ENCODE data around the gene NXN.
"Not testable (repeated sequence)": the region's sequence is repeated elsewhere in the genome, so short reads cannot be mapped to it uniquely, and the experiment has no call there.

The NXN gene

DNA sequence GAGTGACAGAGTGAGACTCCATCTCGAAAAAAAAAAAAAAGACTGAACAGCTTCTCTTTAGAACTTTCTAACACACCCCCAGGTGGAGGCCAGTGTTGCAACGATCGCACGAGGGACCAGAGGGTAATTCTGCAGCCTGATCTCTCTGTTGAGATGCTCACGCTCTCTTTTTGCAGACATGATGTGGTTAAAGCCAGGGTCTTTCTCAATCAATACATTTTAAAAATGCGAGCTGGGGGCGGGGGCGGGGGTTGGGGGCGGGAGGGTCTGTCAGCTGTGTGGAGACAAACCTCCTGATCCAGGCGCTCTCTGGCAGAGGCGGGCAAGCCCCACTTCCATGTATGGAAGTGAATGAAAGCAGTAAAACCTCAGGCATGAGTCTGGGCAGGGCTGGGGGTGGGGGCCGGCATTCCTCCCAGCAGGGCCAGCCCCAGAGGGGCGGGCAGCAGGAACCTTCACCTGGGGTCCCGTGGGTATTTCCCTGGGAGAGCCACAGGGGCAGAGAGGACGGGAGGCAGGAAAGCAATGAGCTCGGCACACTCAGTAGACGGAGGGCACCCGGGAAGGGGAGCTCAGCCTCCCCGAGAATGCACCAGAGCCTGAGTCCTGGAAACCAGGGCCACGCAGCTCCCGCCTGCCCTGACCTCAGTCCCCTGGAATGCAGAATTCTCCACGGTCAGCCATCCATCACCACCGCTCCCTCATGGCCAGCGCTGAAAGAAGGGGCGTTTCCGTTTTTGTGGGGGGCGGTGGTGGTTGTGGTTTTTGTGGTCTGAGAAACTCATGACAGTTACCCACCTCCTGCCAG, 28.0 kb downstream of the NXN start:
- DNase-seq = peak; percentile 81

DNA sequence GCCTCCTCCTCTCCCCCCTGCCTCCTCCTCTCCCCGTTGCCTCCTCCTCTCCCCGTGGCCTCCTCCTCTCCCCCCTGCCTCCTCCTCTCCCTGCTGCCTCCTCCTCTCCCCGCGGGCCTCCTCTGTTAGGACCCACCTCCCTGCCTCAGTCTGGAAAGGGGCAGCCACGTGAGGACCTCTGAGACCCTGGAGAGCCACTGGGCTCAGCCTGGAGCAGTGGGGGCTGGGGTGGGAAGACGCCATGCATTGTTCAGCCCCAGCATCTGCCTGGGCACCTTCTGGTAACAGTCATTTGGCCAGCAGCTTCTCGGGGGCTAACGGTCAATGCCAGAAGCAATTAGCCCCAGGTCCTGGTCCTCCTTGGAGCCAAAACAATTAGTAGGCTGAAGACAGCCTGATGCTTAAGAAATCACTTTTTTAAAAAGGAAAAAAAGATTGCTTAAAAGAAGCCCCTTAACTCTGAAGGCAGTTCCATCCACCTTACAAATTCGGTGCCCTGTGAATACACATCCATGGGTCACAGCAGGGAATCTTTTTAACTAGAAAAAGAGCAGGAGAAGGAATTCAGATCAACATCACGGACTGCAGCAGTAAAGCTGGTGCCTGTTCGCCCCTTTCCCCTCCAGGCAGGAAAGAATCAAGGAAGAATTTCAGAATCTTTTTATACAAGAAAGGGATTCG, 29.8 kb downstream of the NXN start:
- no peak for DNase-seq

DNA sequence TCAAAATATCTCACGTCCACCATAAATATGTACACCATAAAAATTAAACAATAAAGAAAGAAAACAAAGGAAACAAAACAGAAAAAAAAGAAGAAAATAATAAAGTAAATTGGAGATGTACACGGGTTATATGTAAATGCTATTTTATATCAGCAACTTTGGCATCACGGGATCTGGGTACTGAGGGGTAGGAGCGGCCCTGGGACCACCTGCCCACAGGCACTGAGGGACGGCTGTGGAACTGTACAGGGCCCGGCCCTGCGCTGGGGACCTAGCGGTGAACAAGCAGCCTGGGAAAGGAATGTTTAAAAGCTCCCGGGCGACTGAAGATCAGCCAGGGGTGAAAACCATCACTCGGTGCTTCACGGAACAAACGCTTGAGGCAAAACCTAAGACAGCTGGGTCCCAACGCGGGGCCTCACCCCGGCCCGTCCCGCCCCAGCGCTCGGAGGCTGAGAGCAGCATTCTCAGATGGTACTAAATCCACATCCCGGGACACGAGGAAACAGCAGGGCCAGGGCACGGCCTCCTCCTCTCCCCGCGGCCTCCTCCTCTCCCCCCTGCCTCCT, 31.2 kb downstream of the NXN start:
- DNase-seq = no peak

DNA sequence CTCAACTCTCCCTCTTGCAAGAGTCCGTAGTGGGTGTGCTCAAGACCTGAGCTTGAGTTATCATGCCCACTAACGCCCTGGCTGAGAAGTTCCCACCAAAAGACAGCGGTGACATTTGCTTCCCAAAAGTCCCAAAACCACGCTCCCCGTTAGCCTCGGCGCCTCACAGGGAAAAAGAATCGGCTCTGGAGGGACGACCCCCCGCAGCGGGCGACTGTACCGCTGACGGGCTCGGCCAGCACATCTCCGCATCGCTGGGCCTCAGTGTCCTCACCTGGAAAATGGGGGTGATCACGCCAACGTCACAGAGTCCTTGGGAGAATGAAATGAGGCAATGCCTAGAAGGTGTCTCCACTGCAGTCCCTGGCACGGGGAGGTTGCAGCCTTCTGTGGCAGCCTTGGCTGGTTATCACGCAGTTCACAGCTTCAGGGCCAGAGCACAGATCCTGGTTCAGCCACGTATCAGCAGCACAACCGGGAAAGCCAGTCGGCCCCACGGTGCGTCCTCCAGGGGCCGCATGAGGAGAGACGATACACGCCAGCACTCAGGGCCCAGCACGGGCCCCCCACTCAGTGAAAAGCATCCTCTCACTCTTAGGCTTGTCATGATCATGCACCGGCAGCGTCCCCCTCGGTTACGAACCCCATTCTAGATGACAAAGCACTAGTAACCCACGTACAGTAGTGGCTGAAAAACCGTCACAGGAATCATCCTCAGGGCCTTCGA, 32.9 kb downstream of the NXN start:
- DNase-seq = no peak

DNA sequence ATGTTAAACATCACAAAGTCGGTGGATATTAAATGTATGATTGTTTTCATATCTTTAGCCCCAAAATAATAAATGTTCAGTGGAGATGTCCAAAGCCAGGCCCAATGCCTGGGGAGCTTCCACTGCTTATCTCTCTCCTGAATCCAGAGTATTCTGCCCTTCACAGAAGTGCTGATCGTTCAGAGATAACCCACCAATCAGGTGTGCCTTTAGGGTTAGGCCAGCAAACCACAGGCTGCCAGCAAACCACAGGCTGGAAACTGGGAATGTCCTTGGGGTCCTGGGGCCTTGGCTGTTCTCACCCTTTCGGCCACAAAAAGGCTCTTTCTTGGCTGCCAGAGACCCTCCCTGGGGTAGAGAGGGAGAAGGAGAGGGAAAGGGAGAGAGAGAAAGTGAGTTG, 33.9 kb downstream of the NXN start:
- no peak for DNase-seq

DNA sequence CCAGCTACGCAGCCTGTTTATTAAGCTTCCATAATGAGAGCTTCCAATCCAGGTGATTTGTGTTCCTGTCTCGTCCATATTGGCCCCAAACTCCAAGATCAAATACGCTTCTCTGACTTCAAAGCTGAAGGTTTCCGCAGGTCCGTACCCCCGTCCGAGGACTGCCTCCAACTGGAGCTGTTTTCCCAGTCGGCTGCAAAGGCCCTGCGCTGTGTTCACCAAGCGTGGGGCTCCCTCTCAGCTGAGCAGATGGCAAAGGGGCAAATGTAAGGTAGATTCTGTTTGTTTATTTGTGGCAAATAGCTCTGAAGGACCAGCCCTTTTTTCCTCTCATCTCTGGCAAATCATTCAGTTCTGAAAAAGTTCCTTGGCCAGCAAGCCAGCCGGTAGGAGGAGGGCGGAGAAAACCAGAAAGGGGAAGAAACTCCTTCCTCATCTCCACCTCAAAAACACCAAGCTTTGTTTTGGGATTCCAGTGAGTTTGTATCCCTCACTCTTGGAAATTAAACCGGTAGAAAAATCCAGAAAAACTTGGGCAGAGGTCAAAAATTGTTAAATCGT, 35.2 kb downstream of the NXN start:
- no peak for DNase-seq

DNA sequence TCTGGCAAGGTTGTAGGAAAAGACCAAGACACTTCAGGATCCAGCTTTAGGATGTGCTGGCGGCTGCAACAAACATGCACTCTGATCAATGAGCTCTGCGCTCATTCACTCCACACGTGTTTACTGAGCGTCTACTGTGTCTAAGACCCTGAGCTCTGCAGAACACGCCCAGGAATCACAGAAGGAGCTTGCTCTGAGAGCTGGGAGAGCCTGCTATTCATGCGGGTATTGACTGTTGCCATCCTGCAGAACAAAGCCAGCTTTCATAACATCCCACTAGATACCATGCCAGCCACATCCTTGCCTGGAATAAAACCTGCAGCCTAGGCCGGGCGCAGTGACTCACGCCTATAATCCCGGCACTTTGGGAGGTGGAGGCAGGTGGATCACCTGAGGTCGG, 44.1 kb downstream of the NXN start:
- DNase-seq = no peak

DNA sequence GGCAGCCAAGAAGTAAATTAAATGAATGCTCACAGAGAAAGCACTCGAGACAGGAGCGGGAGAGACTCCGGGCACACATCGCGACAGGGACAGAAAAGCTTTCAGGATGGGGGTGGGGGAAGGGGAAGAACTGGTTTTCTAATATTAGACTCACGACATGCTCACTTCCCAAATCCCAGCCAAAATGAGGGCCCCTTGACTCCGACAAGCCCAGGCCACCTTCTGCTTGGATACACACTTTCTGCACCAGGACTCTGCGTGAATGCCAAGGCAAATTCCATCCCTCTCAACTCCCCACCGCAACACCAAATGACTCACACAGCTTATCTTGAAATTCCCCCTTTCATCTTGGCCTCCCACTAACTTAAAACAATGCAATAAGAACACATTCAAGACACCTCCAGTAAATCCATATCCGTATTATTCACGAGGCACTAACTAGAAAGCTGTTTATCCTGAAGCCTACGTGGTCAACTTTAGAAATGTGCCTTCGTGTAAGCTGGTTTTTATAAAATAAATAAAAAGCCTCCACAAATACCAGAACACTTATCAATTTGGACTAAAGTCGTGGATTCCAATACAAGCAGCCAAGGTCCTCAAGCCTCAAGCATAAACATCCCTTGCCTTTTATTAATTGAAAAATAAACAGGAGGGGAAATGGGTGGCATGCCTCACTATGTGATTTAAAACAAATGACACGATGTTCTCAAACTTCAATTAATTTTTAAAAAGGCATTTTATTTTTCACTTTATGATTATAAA, 46.1 kb downstream of the NXN start:
- peak; percentile 68 for DNase-seq

DNA sequence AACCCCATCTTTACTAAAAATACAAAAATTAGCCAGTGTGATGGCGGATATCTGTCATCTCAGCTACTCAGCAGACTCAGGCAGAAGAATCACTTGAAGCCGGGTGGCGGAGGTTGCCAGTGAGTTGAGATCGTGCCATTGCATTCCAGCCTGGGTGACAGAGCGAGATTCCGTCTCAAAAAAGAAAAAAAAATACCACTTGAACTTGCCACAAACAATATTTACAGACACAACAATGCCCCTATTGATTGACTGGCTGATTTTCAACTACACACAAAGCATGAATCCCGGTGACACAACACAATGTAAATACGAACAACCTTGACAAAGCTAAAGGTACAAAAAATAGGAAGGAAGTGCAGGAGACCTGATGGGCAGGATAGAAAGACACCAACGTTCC, 49.3 kb downstream of the NXN start:
- no peak for DNase-seq

DNA sequence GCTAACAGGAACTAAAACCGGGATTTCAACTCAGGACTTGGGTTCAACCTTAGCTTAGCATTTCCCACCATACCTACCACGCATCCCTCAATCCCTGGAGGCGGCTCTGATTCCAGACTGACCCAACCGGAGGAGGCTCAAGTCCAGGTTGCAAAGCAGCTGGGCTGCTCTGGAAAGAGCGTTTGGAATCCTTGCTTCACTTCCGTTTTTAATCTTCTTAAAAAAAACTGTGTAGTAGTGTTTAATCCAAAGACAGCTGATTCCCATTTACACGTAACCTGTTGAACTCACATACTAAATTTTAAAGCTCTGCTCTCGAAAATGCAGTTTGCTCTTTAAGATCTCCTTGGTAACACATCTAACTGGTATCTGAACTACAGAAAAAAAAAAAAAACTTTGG, 50.0 kb downstream of the NXN start:
- no peak for DNase-seq

DNA sequence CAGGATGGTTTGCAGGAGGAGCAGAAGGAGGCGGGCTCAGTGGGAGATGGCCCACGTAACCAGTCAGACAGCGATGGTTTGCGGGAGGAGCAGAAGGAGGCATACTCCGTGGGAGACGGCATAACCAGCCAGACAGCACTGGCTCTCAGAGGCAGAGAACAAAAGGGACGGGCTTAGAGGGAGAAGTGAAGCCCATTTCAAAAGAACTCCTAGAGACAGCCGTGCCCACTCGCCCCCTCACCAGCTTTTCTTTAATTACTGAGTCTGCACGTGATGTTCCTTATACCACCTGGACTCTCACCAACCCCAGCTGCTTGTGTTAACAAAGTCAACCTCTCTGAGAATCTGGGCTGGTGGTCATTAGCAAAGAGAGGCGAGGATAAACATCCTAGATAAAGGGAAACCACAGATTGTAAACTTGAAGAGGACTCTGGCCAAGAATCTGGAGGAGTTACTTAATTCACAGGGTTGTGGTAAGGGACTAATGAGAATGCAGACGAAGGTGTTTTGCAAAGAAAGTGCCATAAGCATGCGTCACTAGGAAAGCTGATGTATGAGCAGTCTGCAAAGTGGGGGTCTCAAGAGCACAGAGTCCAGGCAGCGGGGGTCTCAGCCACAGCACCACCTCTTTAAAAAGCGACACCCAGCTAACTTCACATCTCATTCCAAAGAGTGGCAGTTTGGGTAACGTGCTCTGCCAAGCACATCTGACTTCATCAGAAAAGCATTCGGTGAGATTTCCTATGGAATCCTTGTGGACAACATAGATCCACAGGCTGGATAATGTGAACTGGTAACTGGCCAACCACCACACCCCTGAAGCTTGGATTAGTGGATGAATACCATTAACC, 51.7 kb downstream of the NXN start:
- DNase-seq = peak; percentile 65

DNA sequence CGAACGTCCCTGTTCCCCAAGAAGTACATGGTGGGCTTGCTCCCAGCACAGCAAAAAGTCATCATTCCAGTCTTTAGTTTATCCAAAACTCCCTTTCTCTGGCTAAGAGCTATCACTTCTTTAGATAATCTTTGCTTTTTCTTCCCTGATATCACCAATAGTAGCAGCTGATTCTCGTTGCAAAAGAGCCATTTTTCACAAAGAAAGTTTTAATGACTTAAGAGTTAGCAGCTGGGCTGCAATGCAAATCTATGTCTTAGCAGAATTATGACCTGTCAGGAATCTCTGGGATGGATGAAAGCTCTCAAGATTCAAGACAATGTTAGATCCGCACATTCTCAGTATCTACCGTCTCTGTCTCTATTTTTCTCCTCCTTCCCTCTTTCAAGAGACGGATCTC, 53.8 kb downstream of the NXN start:
- no peak for DNase-seq

DNA sequence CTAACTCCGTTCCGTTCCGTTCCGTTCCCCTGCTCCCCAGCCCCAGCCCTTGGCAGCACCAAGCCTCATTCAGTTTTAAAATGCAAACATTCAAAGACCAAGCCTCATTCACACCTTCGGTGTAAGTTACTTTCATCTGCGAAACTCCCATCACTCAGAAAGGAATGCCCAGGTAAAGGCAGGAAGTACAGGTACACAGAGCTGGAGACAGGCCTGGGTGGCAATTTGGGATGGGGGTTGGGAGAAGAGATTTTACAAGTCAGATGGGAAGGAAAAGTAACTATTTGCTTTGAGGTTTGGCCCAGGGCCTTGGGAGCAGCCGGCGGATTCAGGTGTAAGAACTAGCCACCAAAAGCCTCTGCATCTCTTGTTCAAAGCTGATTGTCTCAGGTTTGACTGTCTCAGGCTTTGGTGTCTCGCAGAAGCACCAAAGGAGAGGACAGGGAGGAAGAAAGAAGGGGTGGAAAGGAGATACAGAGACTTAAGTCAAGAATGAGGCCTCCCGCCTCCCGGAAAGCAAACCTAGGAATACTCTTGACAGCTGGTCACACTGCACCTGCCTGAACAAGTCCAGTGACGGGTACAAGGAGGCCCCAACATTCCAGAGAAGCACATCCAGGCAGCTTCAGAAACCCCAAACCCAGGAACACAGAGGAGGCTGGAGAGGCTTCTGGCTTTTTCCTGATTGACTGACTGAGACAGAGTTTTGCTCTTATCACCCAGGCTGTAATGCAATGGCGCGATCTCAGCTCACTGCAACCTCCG, 54.7 kb downstream of the NXN start:
- DNase-seq = no peak

DNA sequence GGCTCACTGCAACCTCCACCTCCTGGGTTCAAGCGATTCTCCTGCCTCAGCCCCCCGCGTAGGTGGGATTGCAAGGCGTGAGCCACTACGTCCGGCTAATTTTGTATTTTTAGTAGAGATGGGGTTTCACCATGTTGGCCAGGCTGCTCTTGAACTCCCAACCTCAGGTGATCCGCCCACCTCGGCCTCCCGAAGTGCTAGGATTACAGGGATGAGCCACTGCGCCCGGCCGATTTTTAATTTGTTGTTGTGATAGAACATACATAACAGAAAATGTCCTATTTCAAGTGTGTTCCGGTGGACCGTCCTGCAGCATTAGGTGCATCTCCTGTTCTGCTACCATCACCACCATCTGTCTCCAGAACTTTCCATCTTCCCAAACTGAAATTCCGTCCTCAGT, 55.3 kb downstream of the NXN start:
- not testable (repeated sequence) for DNase-seq

DNA sequence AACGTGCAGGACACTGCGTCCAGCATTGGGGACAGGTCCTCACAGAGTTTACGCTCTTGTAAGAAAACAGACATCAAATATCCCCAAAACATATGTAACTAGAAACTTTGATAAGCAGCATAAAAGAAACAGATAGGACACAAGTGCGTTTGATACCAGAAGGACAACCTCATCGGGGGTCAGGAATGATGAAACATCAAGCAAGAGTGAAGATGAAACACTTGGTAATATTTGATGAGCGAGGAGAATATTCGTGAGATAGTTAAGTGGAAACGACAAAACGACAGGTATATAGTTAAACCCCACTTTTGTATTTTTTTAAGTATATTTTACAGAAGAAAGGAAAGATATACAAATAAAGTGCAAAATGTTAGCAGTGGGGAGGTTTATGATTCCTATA, 55.9 kb downstream of the NXN start:
- no peak for DNase-seq

DNA sequence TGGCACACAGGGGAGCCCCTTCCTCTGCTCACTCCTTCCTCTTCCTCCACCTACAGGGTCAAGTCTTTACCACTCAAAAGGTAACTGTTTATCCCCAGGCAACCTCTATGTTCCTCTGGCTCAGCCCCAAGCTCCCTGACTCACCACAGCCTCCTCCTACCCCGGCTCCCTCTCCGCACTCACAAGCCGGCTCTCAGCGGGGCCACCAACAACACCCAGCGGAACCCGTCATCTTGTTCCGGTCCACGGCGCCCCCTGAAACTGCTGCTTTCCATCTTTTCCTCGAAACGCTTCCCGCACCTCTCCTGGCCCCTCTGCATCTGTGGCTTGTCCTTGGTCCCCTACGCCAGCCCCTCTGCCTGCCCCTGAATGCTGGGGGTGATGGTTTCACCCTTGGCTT, 58.4 kb downstream of the NXN start:
- no peak for DNase-seq

DNA sequence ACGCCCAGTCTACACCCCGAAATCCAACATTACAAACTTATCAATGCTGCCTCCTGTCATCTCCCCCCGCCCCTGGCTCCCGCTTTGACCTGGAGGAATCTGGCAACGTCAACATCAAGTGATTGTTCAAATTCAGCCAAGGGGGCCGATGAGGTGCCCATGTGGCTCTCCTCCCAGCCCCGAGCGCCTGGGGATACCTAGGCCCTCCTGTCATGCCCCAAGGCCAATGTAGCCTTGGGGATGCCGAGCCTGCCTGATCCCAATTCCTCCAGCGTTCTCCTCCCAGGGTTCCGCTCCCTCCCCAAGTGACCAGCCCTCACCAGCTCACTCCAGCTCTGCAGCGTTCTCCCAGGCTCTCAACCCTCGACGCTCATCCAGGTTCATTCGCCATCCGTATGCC, 59.4 kb downstream of the NXN start:
- no peak for DNase-seq

DNA sequence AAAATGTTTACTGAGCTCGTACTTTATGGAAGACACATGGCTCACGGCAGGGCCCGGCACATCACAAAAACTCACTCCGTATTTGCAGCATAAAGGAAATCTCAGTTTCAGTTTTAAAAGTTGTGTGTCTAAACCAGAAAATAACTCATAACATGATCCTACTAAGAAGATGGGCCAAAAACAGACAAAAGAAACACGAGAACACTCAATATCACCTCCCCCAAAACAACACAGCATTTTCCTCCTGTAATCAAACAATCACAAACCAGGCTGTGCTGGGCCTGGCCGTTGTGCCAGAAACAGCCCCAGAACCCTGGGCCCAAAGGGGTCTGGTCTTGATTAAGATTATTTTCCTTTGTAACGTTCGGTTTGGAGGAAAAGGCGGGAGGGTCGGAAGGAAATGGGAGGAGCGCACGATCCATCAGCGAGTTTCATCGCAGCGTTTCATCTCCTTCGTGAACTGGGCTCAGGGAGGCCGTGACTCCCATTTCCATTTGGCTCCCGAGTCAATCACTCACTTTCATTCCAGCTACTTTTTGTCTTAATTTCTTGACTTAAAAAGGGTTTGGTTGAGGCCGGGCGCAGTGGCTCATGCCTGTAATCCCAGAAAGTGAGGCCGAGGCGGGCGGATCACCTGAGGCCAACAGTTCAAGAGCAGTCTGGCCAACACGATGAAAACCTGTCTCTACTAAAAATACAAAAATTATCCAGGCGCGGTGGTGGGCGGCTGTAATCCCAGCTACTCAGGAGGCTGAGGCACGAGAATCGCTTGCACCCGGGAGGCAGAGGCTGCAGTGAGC, 61.4 kb downstream of the NXN start:
- no peak for DNase-seq

DNA sequence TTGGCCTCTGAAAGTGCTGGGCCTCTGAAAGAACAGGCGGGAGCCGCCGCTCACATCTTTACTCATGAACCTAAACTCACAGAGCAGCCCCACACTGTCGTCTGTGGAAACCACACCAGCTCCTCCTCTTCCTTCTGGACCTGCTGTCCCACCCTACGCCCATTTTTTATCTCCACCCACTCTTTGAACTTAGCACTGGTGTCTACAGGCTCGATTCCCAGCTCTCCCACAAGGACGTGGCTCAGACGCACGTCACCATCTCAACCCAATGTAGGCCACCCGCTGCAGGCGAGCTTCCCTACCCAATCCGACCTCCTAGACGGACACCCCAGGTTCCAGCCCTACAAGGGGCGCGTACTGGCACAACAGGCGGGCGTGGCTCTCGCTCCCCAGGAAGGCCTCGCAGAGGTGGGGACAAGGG, 62.2 kb downstream of the NXN start:
- DNase-seq = no peak

DNA sequence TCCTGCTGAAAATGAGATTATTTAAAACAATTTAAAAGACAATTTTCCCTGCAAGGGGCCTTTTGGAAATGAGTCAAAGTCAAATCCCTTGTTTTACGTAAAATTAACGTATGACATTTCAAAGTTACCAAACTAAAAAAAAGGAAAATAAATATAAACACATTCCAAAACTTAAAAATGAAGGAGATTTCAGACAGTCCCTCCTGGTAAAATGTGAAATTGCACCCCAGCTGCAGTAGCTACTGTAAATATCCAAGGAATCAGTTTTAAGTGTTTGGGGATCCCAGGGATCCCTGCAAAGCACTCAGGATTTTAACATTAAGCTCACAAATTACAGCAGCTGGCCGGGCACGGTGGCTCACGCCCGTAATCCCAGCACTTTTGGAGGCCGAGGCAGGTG, 63.3 kb downstream of the NXN start:
- no peak for DNase-seq

Measured in amniotic stem cell (primary cell).